Measurements from ENCODE around the gene APIP.
"Not testable (repeated sequence)": the region's sequence is repeated elsewhere in the genome, so short reads cannot be mapped to it uniquely, and the experiment has no call there.

- not testable (repeated sequence) for TF ChIP-seq BMI1 (IDR thresholded peaks at IDR 0.05; ENCODE audit: borderline replicate concordance); NR2C1 (IDR thresholded peaks at IDR 0.05)
Observed at GRCh38 chr11:34896191-34896590, 20.0 kb downstream of the APIP start.
